ENCODE measurements around the gene GREM1. TPM values are rescaled to one million over a fixed set of nuclear protein-coding genes. Genes with fewer than 3 reads are reported as not detected.

Gene GREM1
- total RNA-seq, 1 donor from 2014 or later, result 2.8 TPM

GRCh38 chr15:32705446-32705845, 12.4 kb upstream of the GREM1 start:
- Histone ChIP-seq H3K4me3 (no peak overlapping the region), H3K36me3 (no peaks in the 10 kb centered on the region), H3K4me1 (no peaks in the 10 kb centered on the region), H3K27me3 (no peaks in the 10 kb centered on the region), H3K27ac (no peak overlapping the region), H3K9me3 (no peaks in the 10 kb centered on the region)
- peak; percentile 25 for ATAC-seq
- DNase-seq, result no peak
- TF ChIP-seq, protein P1, sequence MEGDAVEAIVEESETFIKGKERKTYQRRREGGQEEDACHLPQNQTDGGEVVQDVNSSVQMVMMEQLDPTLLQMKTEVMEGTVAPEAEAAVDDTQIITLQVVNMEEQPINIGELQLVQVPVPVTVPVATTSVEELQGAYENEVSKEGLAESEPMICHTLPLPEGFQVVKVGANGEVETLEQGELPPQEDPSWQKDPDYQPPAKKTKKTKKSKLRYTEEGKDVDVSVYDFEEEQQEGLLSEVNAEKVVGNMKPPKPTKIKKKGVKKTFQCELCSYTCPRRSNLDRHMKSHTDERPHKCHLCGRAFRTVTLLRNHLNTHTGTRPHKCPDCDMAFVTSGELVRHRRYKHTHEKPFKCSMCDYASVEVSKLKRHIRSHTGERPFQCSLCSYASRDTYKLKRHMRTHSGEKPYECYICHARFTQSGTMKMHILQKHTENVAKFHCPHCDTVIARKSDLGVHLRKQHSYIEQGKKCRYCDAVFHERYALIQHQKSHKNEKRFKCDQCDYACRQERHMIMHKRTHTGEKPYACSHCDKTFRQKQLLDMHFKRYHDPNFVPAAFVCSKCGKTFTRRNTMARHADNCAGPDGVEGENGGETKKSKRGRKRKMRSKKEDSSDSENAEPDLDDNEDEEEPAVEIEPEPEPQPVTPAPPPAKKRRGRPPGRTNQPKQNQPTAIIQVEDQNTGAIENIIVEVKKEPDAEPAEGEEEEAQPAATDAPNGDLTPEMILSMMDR (IDR thresholded peaks at IDR 0.05), result no peak
- intact Hi-C loops (cut with DNase I), result no loop called here

DNA sequence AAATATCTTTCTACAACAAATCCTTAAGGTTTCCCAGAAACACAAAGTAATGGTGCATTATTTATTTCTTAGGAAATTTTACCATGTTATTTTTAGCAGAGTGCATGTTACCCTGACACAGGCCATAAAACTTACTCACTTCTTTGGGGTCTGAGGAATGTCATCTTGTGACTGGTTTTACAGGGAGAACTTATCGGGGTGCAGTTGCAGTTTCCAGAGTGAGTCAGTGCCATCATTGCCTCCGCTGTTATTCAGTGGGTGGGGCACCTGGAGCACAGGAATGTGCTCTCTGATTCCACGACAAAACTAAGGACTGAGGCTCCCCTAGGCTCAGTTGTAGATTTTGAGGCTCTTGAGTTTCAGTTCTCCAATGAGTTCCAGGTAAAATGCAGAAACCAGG, 11.1 kb upstream of the GREM1 start:
- DNase-seq (no peak), ATAC-seq (no peak)
- Histone ChIP-seq H3K9me3 (no peaks in the 10 kb centered on the region), H3K4me3 (no peak overlapping the region), H3K4me1 (no peaks in the 10 kb centered on the region), H3K27me3 (no peaks in the 10 kb centered on the region), H3K36me3 (no peaks in the 10 kb centered on the region), H3K27ac (no peak overlapping the region)
- TF ChIP-seq, protein P1 (IDR thresholded peaks at IDR 0.05), result no peak
- intact Hi-C loops (cut with DNase I), result no loop called here

DNA sequence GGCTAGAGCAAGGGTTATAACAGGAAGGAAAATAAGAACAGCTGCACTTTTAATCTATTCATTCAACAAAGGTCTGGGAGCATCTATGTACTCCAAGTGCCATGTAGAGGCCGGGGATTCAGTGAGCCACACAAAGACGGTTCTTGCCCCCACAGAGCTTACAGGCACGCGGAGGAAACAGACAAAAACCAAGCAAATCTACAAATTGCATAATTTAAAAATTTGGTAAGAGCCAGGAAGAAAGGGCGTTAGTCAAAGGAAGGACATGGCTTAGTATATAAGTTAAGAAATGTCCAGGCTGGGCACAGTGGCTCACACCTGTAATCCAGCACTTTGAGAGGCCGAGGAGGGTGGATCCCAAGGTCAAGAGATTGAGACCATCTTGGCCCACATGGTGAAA, 10.4 kb upstream of the GREM1 start:
- DNase-seq (no peak), ATAC-seq (no peak)
- TF ChIP-seq, protein P1 (IDR thresholded peaks at IDR 0.05), result no peak
- Histone ChIP-seq H3K9me3 (no peaks in the 10 kb centered on the region), H3K36me3 (no peaks in the 10 kb centered on the region), H3K4me1 (no peaks in the 10 kb centered on the region), H3K4me3 (no peak overlapping the region), H3K27me3 (peaks cover 1% of the 10 kb centered on the region), H3K27ac (no peak overlapping the region)
- intact Hi-C loops (cut with DNase I), result no loop called here

DNA sequence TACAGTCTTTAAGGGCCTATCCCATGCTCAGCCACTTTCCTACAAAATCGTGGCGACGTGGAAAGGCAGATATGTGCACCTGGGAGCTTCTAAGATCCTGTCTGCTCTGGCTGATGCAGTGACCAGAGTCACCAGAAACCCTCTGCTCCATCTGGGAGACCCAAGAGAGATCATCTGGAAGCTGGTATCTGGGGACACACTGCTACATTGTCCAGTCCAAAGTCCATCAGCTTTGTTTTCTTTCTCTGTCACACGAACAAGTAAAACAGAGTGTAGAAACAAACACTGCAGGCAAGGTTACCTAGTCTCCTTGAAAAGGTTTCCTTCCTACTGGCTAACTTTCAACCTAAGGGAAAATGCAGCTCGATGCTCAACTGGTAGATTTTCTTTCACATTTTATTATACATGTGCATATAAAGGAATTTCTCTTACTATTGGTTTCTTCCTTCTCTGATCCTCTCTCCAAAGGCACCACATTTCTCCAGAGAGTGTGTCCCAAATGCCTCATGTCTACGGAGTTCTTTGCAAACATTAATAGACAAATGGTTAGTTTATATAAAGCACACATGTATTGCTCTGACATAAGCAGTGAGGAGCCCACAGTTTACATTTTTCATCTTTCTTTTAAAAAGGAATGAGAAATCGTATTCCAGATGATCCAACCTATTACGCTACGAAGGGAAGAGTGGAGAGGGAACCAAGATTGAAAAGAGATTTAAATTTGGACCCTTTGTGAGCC, 8.3 kb upstream of the GREM1 start:
- Histone ChIP-seq H3K27ac (no peak overlapping the region), H3K27me3 (peaks cover 19% of the 10 kb centered on the region), H3K36me3 (no peaks in the 10 kb centered on the region), H3K4me3 (no peak overlapping the region), H3K9me3 (no peaks in the 10 kb centered on the region), H3K4me1 (no peaks in the 10 kb centered on the region)
- intact Hi-C loops (cut with DNase I), result loop anchor here (10.0 kb wide), 1 partner anchor 55 kb away; no protein-coding TSS in a partner anchor
- no peak for ATAC-seq
- DNase-seq, result no peak
- TF ChIP-seq, protein P1 (IDR thresholded peaks at IDR 0.05), result no peak

DNA sequence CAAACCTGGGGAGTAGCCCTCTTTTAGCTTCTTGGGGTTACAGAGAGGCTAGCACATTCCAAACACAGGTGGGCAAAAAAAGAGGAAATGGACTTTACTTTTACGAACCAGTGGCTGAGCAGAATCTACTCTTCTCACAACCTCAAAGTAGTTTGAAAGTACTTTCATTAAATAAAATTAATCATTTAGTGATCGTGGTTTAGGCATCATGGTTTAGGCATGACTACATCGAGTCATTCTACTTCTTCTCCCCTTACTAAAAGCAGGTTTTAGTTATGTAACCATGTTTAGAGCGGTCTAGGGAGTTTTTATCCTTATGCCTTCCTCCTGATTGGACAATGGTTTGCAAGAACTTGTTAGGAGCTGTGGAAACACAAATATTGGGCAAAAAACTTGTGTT, 2.5 kb upstream of the GREM1 start:
- intact Hi-C loops (cut with DNase I), result loop anchor here (10.0 kb wide), 1 partner anchor 60 kb away; no protein-coding TSS in a partner anchor
- no peak for DNase-seq
- peaks cover 17% of the 10 kb centered on the region for H3K4me1 ChIP-seq
- H3K27me3 ChIP-seq, result peaks cover 77% of the 10 kb centered on the region
- H3K9me3 ChIP-seq, result no peaks in the 10 kb centered on the region
- H3K27ac ChIP-seq, result no peak overlapping the region
- ATAC-seq, result no peak
- H3K4me3 ChIP-seq, result no peak overlapping the region
- TF ChIP-seq, protein P1 (IDR thresholded peaks at IDR 0.05), result no peak
- H3K36me3 ChIP-seq, result no peaks in the 10 kb centered on the region
